Mammary epithelial cell (primary cell): ENCODE measurements around the gene C10orf105.

Experiments used
- CTCF ChIP-seq, 2 donors: IDR thresholded peaks in 1 of 2; conservative IDR thresholded peaks in 1 of 2; 2 replicates each; pipeline ENCODE4 v1.5.1; 2011 to 2012; ENCODE audit warnings: inconsistent platforms in 2 of 2, low read length in 2 of 2, mild to moderate bottlenecking in 2 of 2, control low read depth in 1 of 2, low read depth in 1 of 2; ENCODE audit not compliant: insufficient read depth in 1 of 2; ENCODE audit errors: extremely low read depth in 1 of 2
- EZH2 ChIP-seq: IDR thresholded peaks from 2 replicates; pipeline ENCODE4 v1.6.1; 2012; ENCODE audit warnings: low read length, inconsistent platforms, borderline replicate concordance

GRCh38 chr10:71734797-71735196 is 15.2 kb upstream of the C10orf105 start:
- TF ChIP-seq EZH2 (no peak), CTCF (conservative IDR thresholded peaks at IDR 0.05 in 1 of 2, IDR thresholded peaks at IDR 0.05 in 1 of 2; ENCODE audit: extremely low read depth in 1 of 2, insufficient read depth in 1 of 2, low read depth in 1 of 2, low read length in 2 of 2) (no peak)
